ENCODE data around the gene SLC9B1. TPM values are rescaled to one million over a fixed set of nuclear protein-coding genes. Genes with fewer than 3 reads are reported as not detected.

The SLC9B1 gene, protein sequence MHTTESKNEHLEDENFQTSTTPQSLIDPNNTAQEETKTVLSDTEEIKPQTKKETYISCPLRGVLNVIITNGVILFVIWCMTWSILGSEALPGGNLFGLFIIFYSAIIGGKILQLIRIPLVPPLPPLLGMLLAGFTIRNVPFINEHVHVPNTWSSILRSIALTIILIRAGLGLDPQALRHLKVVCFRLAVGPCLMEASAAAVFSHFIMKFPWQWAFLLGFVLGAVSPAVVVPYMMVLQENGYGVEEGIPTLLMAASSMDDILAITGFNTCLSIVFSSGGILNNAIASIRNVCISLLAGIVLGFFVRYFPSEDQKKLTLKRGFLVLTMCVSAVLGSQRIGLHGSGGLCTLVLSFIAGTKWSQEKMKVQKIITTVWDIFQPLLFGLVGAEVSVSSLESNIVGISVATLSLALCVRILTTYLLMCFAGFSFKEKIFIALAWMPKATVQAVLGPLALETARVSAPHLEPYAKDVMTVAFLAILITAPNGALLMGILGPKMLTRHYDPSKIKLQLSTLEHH
- 6.9 TPM for total RNA-seq

DNA sequence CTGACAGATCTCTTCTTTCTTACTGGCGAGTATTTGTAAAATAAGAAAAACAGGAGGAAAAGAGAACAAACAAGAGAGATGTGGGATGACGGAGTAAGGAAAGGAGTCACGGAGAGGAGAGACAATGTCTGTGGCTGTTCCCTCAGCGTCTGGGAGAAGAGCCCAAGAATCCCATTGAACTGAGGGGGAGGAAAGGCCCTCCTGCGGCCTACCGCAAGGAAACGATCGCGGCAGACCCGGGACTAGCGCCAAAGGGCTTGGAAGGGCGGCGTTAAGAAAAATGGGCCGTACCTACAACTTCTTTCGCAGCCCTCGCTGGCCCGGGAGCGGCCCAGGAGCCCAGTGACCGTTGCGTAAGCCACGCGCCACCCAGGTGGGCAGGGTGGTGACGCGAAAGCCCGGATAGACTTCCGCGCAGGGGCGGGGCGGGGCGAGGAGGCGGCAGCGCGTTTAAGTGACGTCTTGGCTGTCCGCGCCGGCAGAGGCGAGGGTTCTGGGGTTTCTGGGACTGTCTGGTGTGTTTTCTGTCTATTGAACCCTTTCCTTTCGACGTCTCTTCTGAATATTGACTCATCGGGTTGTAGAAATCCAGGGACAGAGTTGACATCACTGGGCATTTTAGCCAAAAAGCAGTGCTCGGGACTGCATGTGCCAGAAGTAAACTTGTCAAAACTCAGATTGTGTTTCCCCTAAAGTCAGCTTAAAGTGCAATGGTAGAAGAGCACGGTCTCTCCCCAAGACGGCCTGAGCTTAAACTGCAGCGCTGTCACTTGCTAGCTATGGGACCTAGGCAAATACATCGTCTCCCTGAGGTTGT, at the start of gene SLC9B1:
TSS of gene SLC9B1 (minus strand) at position 398 of the 817 bp plus-strand sequence. CDS start 27,994 bp downstream, outside the sequence.

DNA sequence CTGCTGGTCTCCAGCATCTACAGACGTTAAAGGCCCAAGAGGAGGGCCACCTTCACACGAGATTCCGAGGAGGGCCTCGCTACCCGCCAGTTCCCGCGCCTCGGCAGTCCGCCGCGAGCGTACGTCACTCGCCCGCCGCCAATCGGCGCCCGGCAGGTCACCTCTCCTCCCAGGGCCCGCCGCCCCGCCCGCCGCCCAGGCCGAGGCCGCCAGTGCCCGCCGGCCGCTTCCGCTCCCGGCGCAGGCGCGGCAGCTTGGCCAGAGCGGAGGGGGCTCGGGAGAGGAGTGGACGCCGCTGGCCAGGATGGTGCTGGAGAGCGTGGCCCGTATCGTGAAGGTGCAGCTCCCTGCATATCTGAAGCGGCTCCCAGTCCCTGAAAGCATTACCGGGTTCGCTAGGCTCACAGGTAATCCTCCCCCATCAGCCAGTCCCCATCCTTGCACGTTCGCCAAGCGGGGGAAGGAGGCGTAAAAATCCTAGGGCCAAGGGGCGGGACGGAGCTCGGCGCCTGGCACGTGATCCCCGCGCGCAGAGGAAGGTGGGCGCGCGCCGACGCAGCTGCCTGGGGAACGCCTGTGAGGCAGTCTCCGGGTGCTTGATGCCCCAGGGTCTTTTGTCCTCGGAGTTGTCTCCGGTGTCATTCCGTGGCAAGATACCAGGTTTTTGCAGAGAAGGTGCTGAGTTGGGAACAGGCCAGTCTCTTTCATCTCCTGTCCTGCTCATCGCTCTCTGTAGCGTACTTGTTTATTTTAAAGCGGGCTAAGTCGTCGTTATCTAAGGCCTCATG, 150.5 kb downstream of the SLC9B1 start, which contains the start of gene CISD2:
TSS of gene CISD2 (plus strand) at position 212 of the 788 bp plus-strand sequence. CDS start at position 305, 93 bp downstream.

Other genes with a start within 250 kb of the SLC9B1 start
- gene UBE2D3, start 192.2 kb downstream of the SLC9B1 start, total RNA-seq = 292 TPM
- gene CISD2, start 150.7 kb downstream of the SLC9B1 start, total RNA-seq = 22.8 TPM
- 113 TPM for gene SLC9B2, start 57.1 kb upstream of the SLC9B1 start, total RNA-seq
- gene BDH2, start 80.1 kb upstream of the SLC9B1 start, total RNA-seq = 7.5 TPM
- 9.7 TPM for gene CENPE, start 178.6 kb upstream of the SLC9B1 start, total RNA-seq